Right lung (tissue), 5 donors: Measurements from ENCODE around the gene PRKCE. TPM values are rescaled to one million over a fixed set of nuclear protein-coding genes. Genes with fewer than 3 reads are reported as not detected.
A peak's percentile ranks its signal among the peaks of the same experiment; 100 is the strongest.
"Not testable (repeated sequence)": the region's sequence is repeated elsewhere in the genome, so short reads cannot be mapped to it uniquely, and the experiment has no call there.

Source experiments
- DNase-seq, 2 donors: peaks; one replicate each; pipeline ENCODE4 v3.0.0-alpha.2; 2013
- polyA plus RNA-seq, 5 donors: library from polyadenylated mRNA; unstranded; fragments of 120-200 nt; gene quantifications; one replicate each; pipeline versions ENCODE4 v1.2.1 to v1.2.3, GENCODE V29; 2013; ENCODE audit warnings: inconsistent platforms in 1 of 5, low replicate concordance in 1 of 5; ENCODE audit not compliant: insufficient read length in 5 of 5, insufficient read depth in 1 of 5

Gene PRKCE
- polyA plus RNA-seq, 5 donors: 12.5 to 14.5 (median 12.8) TPM

DNA sequence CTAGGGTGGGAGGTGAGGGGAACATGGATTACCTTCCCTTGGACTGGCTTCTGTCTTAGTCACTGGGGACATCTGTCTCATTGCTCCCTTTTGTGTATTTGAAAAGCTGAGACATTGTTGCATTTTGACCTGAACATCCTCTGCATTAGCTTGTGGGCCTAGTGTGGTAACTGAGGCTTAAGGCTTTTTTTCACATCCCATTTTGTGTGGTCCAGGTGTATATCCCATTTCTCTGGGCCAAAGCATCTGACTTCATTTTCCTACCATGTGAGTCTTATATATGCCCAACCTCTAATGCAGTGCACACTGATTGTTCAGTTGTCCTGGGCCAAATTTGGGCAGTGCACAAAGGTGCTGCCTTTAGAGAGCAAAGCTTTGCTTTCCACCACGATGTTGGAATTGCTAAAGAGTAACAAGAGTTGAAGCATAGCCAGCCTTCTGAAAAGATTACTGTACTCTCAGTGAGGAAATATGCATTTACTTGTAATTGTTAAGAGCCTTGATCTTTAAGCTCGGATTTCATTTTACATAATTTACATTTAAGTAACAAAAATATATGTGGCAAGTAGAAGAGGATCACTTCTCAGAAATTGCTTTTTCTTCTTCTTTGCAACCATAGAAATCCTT is 13.3 kb downstream of the PRKCE start:
- no peak for DNase-seq

DNA sequence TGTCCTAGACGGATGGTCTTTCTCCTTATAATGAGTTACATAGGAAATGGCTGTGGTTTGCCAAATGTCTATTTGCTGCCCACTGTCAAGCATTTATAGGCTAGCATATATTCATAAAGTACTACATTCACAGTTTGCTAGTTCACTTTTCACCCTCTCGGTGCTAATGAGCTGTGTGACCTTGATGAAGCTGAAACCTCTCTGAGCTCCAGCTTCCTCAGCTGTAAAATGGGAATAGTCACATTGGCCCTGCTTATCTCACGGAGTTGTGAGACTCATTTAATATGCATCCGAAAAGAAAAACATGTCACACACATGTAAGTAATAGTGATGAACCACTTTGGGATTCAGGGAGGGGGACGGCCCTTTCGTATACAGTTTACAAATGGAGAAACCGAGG is 17.0 kb downstream of the PRKCE start:
- no peak for DNase-seq

DNA sequence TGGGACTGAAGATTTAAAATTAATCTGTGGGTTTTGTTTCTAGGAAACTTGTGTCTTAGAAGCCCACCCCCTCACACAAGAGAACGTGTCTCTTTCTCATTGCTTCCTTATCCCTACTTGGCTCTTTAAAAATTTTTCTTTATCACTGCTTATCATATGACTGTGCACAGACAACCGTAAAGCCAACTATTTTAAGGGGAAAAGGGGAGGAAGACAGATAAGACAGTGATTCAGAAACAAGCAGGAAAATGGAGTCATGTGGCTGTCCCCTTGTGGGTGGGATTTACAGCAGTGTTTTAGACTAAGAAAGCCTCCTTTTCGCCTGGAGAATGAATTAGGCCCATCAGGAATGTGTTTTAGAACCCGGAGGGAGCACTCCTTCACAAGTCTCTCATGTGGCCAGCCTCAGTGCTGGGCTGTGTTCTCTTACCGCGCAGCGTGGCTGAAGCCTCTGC is 17.6 kb downstream of the PRKCE start:
- DNase-seq: no peak

DNA sequence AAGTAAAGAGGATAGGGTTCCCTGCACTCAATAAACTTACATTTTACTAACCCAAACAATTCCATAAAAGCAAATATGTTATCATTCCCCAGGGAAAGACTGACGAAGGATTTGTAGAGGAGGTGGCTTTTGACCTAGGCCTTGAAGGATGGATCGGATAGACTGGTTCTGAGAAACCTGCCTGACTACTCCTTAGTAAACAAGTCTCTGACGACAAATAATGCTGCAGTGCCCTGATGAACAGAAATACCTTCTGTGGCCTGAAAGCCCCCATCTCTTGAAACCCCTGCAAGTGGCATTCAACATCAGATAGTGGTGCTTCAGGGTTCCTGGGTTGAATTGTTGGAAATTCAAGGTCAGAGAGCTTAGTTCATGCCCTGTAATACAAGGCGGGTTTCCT is 19.2 kb downstream of the PRKCE start:
- no peak for DNase-seq

DNA sequence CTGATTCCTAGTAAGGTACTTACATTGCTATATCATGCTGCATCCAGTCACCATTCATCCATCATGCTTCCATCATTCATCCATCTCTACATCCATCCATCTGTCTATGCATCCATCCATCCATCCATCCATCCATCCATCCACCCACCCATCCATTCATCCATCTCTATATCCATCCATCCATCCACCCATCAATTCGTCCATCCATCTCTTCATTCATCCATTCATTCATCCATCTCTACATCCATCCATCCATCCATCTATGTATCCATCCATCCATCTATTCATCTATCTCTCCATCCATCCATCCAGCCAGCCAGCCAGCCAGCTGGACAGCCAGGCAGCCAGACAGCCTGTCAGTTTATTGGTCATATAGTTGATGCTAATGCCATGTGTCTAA is 20.7 kb downstream of the PRKCE start:
- no peak for DNase-seq

DNA sequence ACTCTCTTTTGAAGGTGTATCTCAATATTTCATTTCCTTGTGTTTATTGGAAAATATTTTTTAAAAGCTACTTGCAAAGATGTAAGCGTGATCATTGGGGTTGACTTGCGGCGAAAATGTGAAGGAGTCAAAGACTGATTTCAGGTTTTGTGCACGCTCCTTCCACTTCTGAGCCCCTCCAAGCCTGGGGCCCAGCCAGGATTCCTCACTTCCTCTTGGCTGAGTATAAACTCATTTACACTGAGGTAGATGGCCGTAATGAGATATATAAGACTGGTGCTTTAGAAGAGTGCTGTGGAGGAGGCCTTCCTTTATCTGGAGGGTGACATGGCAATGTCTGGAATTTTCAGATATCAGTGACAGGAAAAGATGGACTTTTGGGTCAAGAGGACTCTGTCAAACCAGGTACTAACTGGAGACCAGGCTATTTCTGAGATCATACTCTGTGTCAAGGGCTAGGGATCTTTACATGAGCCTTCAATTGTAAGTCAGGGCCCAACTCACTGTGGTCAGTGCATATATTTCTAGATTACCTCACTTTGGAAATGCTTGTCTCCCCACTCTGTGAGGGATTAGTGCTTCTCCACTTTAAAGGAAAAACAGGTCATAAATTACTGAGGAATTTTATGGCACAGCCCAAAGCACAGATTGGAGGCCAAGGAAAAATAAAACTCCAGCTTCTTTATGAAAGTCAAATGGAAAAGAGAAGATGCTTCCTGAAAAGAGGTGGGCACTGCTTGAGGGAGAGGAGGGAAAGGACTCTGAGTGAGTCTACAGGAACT is 22.8 kb downstream of the PRKCE start:
- DNase-seq: no peak

DNA sequence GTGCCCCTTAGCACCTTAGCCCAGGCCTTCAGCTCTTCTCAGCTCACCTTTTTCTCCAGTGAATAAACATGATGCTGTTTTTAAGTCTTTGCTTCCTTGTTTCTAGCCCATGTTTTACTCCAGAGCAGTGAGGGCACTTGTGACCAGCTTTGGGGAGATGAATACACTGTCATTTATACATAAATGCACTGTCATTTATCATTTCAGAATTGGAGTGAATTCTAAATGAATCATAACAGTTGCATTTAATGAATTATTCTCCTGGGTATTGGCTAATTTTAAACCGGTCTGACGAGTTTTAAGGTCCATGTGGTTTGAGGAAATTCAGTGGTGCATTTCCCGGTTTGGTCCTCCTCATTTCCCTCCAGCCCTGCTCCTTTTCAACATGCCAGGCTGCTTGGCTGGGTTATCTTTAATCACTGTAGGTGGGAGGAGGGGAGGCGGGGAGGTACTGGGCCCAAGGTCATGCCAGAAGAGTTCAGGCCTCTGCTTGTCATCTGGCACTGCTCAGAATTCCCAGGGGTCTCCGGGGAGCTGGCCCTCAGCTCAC is 23.9 kb downstream of the PRKCE start:
- peak; percentile 47 to 57 for DNase-seq

DNA sequence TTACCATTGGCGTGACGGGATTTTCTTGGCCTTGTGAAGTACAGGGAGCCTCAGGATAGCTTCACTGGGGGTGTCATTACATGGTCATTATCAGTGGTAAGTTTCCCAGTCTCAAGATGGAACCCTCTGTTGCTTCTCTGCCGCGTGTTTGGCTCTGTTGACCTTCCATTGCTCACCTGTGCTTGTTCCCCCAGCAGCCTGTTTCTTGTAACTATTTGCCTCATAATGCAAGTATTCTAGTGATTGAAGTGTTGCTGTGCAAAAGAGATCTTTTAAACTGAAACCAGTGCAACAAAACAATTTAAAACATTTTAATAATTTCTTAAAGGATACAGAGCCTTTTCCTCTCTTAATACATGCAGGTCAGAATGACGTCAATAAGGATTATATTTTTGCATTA is 24.6 kb downstream of the PRKCE start:
- no peak for DNase-seq

DNA sequence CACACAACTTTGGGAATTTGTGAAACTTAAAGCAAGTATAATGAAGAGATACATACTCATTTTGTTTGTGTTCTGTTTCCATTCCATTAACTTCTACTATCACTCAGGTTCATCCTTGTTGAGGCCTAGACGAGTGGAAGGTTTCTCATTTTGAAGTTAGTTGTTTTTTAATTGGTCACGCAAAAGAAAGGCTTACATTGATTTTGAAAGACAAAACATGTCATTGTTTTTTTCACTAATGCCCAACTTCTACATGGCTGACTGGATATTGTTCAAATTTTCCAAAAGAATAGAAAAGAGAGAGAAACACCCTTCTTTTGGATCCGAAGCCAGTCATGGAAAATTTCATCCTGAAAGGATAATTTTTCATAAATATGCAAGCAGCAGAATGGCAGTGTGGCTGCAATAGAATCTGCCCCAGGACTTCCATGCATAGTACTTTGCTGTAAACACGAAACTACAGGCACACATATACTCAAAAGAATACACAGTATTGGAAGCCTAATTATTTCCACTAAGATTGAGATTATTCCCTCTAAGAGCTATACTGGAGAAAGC is 27.4 kb downstream of the PRKCE start:
- DNase-seq: no peak

DNA sequence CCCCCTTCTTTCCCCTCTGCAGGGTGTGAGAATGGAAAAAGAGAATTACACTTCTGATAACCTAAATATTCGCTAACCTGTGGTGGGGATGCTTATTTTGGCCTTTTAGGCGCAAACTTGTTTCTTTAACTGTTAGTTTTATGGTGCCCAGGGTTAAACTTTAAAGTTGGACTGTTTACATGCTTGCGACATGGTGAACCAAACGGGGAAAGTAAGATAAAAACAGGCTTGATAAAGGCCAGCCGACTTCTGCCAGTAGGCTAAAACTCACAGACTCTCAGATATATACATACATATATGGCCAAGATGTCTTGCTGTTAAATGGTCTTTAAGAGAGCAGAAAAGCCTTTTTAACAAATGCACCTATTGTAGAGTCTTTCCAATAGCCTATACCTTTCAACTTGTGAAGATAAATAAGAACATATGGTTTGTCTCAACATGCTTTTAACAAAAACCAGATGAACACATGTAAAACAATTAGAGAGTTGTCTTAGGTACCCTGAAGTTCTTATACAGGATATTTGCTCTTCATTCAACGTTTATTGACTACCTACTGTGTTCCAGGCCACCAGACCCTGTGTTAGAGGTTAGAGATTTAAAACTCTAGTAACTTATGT is 29.0 kb downstream of the PRKCE start:
- DNase-seq: no peak

DNA sequence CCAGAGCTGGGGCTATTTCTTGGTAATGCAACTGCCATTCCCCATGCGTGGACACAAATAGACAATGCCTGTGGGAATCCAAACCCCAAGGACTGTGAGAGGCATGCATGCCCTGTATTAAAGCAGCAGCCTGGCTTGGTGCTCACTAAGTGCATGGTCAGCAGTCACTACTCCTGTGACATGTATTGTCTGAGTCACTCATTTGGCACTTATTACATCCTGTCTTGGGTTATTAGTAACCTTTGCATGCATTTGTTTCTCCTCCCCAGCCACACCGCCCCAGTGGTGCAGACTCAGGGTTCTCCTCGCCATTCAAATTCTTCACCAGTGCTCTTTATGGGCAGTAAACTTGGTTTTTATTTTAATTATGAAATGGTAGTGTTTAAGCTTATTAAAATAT is 30.2 kb downstream of the PRKCE start:
- DNase-seq: no peak

DNA sequence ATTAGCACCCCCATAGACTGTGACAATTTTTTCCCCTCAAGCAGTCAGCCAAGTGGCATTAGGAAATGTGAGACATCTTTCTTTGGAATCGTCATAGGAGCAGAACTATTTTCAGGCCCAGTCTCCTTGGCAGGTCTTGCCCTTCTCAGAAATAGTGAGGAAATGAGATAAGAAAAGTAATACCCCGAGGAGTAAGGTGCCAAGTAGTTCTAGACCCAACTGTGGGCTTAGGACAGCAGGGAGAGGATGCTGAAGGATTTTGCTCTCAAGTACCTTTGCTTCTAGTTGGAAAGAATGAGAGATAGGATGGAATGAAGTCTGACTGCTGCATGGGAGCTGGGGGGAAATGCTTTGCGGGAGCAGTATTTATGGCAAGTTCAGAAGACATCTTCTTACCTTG is 31.8 kb downstream of the PRKCE start:
- no peak for DNase-seq

DNA sequence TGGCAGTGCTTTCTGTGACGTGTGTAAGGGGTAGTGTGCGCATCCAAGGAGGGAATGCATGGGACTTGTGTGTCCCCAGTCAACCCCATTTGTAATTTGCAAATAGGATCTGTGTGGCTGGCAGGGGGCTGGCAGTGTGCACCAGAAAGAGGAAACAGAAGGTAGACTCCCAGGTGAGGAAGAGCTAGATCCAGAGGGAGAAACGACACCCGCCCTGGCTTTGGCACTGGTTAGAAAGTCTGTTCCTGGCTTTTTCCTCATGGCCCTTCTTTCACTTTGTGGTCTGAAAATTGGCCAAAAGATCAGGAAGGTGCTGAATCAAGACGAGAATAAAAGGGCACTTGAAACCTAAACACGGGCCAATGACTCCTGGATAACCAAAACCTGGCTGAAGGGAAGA is 33.3 kb downstream of the PRKCE start:
- DNase-seq: no peak

DNA sequence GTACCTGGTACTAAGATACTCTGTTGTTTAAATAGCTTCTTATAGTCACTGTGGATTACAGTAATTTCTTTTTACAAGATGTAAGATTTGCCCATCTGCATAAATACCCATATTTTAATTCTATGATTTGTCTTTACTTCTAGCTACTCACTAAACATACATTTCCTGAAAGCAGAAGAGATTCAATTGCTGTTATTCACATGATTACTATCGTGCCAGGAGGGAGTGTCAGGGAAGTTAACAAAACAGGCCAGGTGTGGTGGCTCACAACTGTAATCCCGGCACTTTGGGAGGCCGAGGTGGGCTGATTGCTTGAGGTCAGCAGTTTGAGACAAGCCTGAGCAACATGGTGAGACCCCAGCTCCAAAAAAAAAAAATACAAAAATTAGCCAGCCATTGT is 33.8 kb downstream of the PRKCE start:
- DNase-seq: no peak

DNA sequence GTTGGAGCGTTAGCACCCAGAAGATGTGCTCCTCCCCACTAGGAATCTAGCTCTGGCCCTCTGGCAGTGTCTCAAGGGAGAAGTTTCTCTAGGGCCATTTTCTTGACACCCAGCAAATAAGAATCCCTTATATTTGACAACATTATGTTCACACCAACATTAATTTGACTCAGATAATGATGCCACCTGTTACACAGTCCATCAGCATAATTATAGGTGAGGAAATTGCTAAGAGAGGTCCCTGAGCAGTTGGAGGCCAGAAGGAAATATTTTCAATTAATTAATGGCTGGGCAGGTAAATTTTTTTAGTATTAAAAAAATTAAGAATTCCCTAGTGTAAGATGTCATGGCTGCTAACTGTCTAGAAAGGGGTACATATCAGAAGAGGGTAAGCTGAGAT is 36.5 kb downstream of the PRKCE start:
- no peak for DNase-seq

DNA sequence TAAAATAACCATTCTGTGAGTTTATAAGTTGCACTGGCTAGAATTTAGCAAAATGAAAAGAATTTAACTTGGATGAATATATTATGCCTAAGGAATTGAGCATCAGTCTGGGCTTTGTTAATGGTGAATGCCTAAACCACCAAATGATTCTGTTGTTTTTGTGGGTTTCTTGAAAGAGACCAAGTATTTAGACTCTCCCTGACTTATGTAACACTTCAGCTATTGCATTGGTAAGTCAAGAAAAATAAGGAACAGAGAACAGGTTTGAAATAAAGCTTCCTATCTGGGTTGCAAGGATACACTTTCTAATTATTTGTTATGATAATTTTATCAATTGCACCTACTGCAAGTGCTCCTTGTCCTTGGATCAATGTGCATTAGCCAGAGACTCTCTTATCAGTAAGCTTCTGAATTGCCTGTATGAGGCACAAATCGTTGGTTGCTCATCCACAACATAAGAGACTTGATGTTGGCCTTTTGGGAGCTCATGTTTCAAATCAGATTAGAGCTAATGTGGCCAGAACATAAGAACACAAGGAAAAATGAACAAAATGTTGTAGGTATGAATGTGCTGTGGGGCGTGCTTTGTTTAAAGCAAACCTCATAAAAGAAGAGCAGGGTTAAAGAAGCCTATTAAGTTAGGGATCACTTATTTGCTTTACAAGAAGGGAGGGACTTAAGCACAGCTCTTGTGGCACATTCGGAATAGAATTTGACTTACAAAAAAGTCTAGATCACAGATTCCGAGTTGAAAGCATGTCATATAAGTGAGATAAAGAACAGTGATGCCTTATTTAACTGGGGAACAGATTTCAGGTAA is 37.2 kb downstream of the PRKCE start:
- DNase-seq: no peak

DNA sequence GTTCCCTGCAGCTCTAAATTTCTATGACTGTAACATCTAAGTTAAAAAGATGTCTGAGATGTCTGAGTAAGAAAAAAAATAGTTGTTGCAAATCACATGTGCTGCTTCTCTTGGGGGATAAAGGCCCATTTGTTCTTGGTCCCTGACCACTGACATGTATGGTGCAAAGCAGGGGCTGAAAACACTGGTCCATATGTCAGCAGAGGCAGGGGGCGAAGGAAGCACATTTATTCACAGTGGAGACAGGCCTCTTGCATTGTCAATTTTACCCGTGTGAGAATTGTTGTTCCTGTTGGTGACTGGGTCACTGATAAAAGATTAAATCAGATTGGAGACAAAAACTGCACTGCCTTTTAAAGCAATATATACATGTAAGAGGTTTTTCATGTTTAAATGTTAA is 38.8 kb downstream of the PRKCE start:
- DNase-seq: no peak

DNA sequence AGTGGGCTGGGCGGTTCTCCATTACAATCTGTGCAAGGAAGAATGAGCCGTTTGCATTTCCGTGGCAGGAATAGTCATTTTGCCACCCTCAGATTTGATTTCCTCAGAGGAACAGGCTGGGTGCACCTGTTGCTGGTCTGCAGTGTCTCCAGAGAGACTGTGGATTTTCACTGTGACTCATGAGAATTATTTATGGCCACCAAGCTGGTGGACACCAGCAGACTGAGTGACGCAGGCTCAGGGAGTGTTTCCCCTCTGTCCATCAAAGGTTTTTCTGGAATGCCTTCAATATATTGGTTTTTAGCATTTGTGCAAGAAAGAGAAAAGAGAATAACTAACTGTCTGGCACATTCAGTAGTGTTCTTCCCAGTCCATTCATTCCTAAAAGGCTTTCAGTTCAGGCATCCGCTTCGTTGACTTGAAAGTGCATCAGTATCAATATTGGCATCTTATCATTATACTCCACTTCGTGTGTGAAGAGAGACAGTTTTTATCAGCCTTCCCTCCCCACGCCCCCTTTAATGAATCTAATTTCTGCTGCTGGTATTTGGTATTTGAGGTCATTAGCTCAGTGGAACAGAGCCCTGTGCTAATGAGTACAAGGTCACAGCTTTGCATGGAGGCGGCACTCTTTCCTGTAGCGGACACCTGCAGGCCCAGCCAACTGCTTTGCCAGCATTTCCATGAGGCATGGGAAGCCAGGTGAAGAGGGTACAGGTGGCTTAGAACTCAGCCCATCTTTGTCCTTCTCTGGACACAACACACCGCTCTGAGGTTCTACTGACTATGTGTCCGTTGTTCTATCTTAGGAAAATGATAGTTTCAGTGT is 39.9 kb downstream of the PRKCE start:
- no peak for DNase-seq

DNA sequence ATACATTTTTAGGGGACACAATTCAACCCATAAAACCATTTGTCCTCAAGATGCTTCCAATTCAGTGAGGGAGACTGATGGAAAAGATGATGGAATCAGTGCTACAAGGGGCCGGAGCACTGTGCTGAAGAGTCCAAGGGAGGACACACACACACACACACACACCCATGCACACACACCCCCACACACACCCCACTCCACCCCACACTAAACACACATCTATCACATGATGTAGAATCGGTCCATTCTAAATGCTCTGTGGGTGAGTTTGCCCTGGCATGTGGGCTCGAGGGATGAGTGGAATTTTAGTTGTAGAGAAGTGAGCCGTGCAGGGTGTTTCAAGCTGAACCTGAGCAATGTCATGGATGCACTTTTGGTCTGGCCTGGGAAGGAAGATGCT is 41.1 kb downstream of the PRKCE start:
- DNase-seq: no peak

DNA sequence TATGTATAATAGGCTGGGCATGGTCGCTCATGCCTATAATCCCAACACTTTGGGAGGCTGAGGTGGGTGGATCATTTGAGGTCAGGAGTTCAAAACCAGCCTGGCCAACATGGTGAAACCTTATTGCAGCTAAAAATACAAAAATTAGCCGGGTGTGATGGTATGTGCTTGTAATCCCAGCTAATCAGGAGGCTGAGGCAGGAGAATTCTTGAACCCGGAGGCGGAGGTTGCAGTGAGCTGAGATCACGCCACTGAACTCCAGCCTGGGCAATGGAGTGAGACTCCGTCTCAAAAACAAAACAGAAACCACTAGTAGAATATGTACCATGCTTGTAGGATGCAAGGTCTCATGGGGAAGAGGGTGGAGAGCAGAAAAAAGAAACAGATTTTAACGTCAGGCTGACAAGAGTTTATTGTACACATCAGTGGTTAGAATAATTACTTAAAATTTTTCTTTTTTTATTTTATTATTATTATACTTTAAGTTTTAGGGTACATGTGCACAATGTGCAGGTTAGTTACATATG is 44.1 kb downstream of the PRKCE start:
- not testable (repeated sequence) for DNase-seq

DNA sequence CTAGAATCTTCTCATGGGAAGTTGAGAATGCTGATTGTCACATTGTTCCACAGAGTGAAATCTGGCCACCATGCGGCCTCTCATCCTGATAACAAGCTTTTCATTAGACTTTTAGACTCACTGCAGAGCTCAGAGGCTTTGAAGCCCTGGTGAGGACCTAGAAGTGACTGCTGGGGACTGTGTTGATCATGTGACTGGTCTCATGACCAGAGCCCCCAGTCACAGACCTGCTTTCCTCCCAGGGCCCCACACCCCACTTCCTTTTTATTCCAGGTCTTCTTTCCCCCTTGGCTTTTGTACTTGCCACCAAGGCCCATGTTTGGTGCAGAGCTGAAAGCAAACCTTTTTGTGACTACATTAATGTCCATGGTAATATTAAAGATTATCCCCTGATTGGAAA is 45.2 kb downstream of the PRKCE start:
- DNase-seq: no peak
